ENCODE measurements around the gene MDGA2.

Gene MDGA2

GRCh38 chr14:46818147-46818546, 857.3 kb downstream of the MDGA2 start:
- Histone ChIP-seq H3K36me3 (ENCODE audit: insufficient read depth, low read length) (no peaks in the 10 kb centered on the region), H3K9me3 (ENCODE audit: low read depth, low read length) (no peaks in the 10 kb centered on the region), H3K27ac (no peak overlapping the region), H3K9ac (ENCODE audit: insufficient read length) (no peak overlapping the region), H3K4me3 (no peak overlapping the region)
- DNase-seq (ENCODE audit: low read depth, low spot score): no peak
- no peak for TF ChIP-seq POLR2AphosphoS5 (IDR thresholded peaks at IDR 0.05; ENCODE audit: borderline replicate concordance, low read depth, low read length)
- no peak for TF ChIP-seq EZH2 (IDR thresholded peaks at IDR 0.05)
- no peak for TF ChIP-seq FOXP2 (optimal IDR thresholded peaks at IDR 0.05; ENCODE audit: control extremely low read depth, extremely low read length, insufficient read depth)

GRCh38 chr14:46793144-46793543, 882.3 kb downstream of the MDGA2 start:
- Histone ChIP-seq H3K4me3 (no peak overlapping the region), H3K27ac (no peak overlapping the region), H3K9ac (ENCODE audit: insufficient read length) (no peak overlapping the region), H3K9me3 (ENCODE audit: low read depth, low read length) (no peaks in the 10 kb centered on the region), H3K36me3 (ENCODE audit: insufficient read depth, low read length) (no peaks in the 10 kb centered on the region)
- no peak for TF ChIP-seq FOXP2 (optimal IDR thresholded peaks at IDR 0.05; ENCODE audit: control extremely low read depth, extremely low read length, insufficient read depth)
- DNase-seq (ENCODE audit: low read depth, low spot score): no peak
